Left forelimb (tissue), 1 donor: ENCODE results near the gene CUEDC2.
A peak's percentile ranks its signal among the peaks of the same experiment; 100 is the strongest.

Source experiments
- DNase-seq: peaks from one replicate; pipeline ENCODE4 v3.0.0-alpha.2; 2018; ENCODE audit warnings: low spot score

Gene CUEDC2

GRCh38 chr10:102432162-102432950, at the start of gene CUEDC2:
CUEDC2 (minus strand) TSS chr10:102432574; CDS start chr10:102425188, 7,386 bp downstream.
- peak; percentile 98 for DNase-seq

GRCh38 chr10:102480396-102480795, 48.0 kb upstream of the CUEDC2 start:
- no peak for DNase-seq

GRCh38 chr10:102479651-102480050, 47.3 kb upstream of the CUEDC2 start:
- no peak for DNase-seq

GRCh38 chr10:102476466-102477141, 44.2 kb upstream of the CUEDC2 start:
- no peak for DNase-seq

- no peak for DNase-seq
These were observed 43.2 kb upstream of the CUEDC2 start for GRCh38 chr10:102475451-102476040.

GRCh38 chr10:102473445-102474331, 41.3 kb upstream of the CUEDC2 start:
- DNase-seq: no peak

GRCh38 chr10:102470579-102471546, 38.5 kb upstream of the CUEDC2 start:
- no peak for DNase-seq

GRCh38 chr10:102468683-102469082, 36.3 kb upstream of the CUEDC2 start:
- DNase-seq: no peak

GRCh38 chr10:102467971-102468438, 35.6 kb upstream of the CUEDC2 start:
- DNase-seq: no peak

GRCh38 chr10:102467318-102467717, 34.9 kb upstream of the CUEDC2 start:
- DNase-seq: no peak

GRCh38 chr10:102465466-102465865, 33.1 kb upstream of the CUEDC2 start:
- no peak for DNase-seq

- no peak for DNase-seq
These were observed 31.6 kb upstream of the CUEDC2 start for GRCh38 chr10:102463983-102464382.

GRCh38 chr10:102462512-102463054, 30.2 kb upstream of the CUEDC2 start:
- DNase-seq: no peak

GRCh38 chr10:102461187-102462054, 29.0 kb upstream of the CUEDC2 start:
- DNase-seq: peak; percentile 82

- DNase-seq: no peak
These were observed 28.4 kb upstream of the CUEDC2 start for GRCh38 chr10:102460836-102461186.

- no peak for DNase-seq
These were observed 26.3 kb upstream of the CUEDC2 start for GRCh38 chr10:102458656-102459055.

GRCh38 chr10:102457591-102458150, 25.3 kb upstream of the CUEDC2 start:
- no peak for DNase-seq

GRCh38 chr10:102455893-102456471, 23.6 kb upstream of the CUEDC2 start:
- no peak for DNase-seq
